GM12865 (cell line): ENCODE data around the gene RFTN1.

Experiments used
- DNase-seq: peaks from one replicate; pipeline ENCODE4 v3.0.0; 2010; ENCODE audit warnings: low read depth
- H3K4me3 ChIP-seq: 2 replicates; pipeline ENCODE4 v1.5.1; 2011; ENCODE audit warnings: mild to moderate bottlenecking, low read depth, low read length, control low read depth
- TF ChIP-seq, protein P1 (sequence below): IDR thresholded peaks from 2 replicates; pipeline ENCODE4 v1.5.1; 2011; ENCODE audit warnings: low read length, control low read depth, low read depth, inconsistent platforms; ENCODE audit not compliant: insufficient read depth; ENCODE audit errors: missing control alignments

RFTN1 gene

DNA sequence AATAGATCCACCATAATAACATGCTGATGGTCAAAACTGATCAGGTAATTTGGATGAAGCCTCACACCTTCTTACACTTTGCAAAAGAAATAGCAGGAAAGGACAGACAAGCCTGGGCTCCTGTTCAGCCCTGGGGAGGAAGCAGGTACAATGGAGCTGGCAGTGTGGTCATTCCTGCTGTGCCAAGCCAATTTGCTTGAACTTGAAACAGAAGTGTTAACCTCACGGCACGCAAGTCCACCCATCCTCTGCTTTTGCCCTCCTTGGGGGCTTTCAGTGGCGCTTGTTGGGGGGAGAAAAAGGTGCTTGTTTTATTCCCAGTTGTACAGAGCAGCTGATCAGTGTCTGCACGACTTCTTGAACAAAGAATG lies 36.8 kb upstream of the RFTN1 start:
- no peak for DNase-seq
- TF ChIP-seq, protein P1, sequence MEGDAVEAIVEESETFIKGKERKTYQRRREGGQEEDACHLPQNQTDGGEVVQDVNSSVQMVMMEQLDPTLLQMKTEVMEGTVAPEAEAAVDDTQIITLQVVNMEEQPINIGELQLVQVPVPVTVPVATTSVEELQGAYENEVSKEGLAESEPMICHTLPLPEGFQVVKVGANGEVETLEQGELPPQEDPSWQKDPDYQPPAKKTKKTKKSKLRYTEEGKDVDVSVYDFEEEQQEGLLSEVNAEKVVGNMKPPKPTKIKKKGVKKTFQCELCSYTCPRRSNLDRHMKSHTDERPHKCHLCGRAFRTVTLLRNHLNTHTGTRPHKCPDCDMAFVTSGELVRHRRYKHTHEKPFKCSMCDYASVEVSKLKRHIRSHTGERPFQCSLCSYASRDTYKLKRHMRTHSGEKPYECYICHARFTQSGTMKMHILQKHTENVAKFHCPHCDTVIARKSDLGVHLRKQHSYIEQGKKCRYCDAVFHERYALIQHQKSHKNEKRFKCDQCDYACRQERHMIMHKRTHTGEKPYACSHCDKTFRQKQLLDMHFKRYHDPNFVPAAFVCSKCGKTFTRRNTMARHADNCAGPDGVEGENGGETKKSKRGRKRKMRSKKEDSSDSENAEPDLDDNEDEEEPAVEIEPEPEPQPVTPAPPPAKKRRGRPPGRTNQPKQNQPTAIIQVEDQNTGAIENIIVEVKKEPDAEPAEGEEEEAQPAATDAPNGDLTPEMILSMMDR = no peak
- no peak overlapping the region for H3K4me3 ChIP-seq

DNA sequence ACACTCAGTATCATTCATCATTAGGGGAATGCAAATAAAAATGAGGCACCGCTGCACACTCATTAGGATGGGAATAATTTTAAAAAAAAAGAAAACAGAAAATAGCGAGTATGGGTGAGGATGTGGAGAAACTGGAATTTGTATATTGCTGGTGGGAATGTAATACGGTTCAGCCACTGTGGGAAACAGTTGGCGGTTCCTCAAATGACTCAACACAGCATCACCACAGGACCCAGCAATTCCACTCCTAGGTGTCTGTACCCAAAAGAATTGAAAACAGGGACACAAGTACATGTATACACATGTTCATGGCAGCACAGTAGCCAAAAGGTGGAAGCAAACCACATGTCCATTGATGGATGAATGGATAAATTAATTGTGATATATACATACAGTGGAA lies 35.2 kb upstream of the RFTN1 start:
- TF ChIP-seq, protein P1 = no peak
- DNase-seq = no peak
- H3K4me3 ChIP-seq = no peak overlapping the region

DNA sequence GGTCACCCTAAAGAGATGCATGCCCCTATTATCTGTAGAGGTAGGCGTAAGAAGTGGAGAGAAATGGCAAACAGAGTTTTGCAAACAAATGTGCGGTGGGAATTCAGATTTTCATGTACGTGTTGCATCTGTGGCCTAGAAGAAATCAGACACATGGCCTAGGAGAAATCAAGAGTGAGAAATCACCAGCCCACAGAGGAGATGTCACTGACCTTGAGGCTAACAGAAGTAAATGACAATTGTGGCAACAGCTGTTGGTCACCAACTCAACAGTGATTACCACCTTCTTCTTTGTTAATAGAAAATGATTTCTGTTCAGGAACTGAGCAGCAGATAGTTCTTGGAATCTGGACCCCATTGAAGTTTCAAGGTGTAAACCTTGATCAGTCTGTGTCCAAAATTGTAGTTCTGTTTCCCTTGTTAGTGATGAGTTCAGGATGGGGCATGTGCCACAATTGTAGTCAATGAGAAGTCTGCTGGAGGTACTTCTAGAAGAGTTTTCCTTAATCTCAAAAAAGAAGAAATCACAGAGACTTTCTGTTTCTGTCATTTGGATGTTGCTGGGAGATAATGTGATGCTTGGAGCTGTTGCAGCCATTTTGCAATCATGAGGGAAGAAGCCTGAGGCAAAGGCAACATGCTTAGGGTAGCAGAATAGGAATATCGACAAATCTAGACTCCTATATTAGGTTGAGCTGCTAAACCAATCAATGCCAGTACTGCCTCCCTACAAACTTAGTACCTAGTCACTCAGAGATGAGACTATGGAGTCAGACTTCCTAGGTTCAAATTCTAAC lies 34.3 kb upstream of the RFTN1 start:
- H3K4me3 ChIP-seq = no peak overlapping the region
- TF ChIP-seq, protein P1 = no peak
- peak; percentile 30 for DNase-seq

DNA sequence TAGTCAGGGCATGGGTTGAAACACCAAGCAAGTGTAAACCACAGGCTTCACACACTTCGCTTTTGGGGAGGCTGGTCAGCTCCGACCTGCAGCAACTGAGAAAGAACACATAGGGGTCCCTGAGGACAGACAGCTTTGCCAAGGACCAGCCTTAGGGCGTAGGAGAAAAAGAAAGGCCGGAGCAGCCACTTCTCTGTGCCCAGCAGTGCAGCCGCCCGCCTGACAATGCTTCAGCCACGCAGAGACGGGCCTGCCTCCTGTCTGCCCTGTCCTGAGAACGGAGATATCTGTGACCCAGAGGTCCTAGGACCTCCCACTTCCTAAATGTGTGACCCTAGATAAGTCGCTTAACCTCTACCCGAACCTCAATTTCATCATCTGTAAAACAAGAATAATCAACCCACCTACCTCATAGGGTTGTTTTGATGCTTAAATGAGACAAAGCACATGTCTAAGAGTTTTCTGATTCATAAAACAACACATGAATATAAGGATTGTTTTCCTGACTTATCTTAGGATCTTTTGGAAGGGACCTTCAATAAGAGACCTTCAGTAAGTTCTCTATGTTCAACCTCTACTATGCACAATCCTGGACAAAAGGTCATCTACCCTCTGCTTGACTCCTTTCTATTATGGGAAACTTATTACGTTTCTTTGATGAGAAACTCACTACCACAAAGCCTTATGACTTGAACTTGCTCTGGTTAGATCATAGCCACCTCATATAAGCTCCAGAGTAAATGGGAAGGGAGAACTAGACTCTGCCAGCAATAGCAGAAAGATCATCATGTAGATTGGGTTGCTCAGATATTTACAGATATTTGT lies 32.9 kb upstream of the RFTN1 start:
- DNase-seq = no peak
- TF ChIP-seq, protein P1 = no peak
- H3K4me3 ChIP-seq = no peak overlapping the region

DNA sequence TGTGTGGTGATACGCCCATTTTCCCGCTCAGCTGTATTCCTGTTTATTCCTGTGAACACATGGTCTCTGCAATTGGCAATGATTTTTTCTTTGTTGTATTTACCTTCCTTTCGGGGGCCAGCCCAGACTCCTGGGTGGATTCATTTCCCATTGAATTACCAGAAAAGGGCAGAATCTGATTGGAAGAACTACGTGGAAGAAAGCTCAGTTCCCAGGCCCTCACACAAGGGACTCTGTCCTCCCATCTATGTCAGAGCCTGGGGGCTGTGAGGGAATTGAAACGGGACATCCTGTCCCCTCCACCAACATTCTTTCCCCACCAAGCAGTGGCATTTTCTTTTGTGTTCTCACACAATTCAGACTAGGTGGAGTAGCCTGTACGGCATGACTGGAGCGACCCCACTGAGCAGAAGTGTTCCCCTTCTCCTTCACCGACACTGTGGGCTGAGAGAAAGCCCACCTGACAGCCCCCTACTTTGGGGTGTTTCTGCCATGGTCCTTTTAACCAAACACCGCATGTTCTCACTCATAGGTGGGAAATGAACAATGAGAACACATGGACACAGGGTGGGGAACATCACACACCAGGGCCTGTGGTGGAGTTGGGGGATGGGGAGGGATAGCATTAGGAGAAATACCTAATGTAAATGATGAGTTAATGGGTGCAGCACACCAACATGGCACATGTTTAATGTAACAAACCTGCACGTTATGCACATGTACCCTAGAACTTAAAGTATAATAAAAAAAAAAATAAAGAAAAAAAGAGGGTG lies 32.1 kb upstream of the RFTN1 start:
- no peak overlapping the region for H3K4me3 ChIP-seq
- no peak for DNase-seq
- TF ChIP-seq, protein P1 = no peak

DNA sequence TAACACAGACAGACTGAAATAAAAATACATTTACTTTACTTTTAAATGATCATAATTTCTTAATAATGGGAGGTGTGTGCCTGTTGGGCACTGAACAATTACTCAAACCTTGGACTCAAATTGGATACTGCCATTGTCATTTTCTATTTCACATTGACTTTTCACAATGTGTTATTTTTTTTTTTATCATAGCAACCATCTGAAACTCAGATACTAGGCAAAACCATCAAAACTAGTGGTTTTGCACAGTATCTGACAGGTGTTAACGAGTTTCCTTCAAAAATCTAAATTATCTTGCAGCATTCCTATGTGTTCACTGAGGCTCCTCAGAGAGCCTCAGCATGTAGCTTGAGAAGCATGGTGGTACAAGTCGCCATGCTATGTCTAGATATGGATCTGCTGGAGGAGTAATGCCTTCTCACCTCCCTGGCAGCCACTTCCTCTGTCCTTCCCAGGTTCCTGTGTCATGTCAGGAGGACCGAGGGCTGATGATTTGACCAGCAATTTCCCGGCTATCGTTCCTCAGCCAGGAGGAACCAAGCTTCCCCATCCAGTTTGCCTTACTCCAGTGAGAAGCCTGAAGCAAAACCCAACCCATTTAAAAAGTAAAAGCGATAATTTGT lies 29.9 kb upstream of the RFTN1 start:
- TF ChIP-seq, protein P1 = no peak
- no peak for DNase-seq
- no peak overlapping the region for H3K4me3 ChIP-seq
